Measurements from ENCODE around the gene ZDHHC11. TPM values are rescaled to one million over a fixed set of nuclear protein-coding genes. Genes with fewer than 3 reads are reported as not detected.
"Not testable (repeated sequence)": the region's sequence is repeated elsewhere in the genome, so short reads cannot be mapped to it uniquely, and the experiment has no call there.

The ZDHHC11 gene
- total RNA-seq, 1 experiment from 2014 or later: 0.12 TPM

GRCh38 chr5:761854-762710 lies 88.7 kb downstream of the ZDHHC11 start:
- DNase-seq (ENCODE audit: low read depth): peak; percentile 12

GRCh38 chr5:761059-761771 lies 89.6 kb downstream of the ZDHHC11 start:
- DNase-seq (ENCODE audit: low read depth): no peak

GRCh38 chr5:760363-761058 lies 90.3 kb downstream of the ZDHHC11 start:
- DNase-seq (ENCODE audit: low read depth): no peak

- no peak for DNase-seq (ENCODE audit: low read depth)
Observed at GRCh38 chr5:759781-760362, 90.9 kb downstream of the ZDHHC11 start.

GRCh38 chr5:759111-759751 lies 91.6 kb downstream of the ZDHHC11 start:
- DNase-seq (ENCODE audit: low read depth): no peak

- no peak for DNase-seq (ENCODE audit: low read depth)
Observed at GRCh38 chr5:758698-759053, 92.1 kb downstream of the ZDHHC11 start.

- no peak for DNase-seq (ENCODE audit: low read depth)
Observed at GRCh38 chr5:757931-758697, 92.7 kb downstream of the ZDHHC11 start.

GRCh38 chr5:757346-757930 lies 93.3 kb downstream of the ZDHHC11 start:
- DNase-seq (ENCODE audit: low read depth): no peak

GRCh38 chr5:756865-757345 lies 93.9 kb downstream of the ZDHHC11 start:
- DNase-seq (ENCODE audit: low read depth): no peak

- no peak for DNase-seq (ENCODE audit: low read depth)
Observed at GRCh38 chr5:756171-756570, 94.6 kb downstream of the ZDHHC11 start.

GRCh38 chr5:754143-754632 lies 96.6 kb downstream of the ZDHHC11 start:
- not testable (repeated sequence) for DNase-seq (ENCODE audit: low read depth)

GRCh38 chr5:753567-754142 lies 97.1 kb downstream of the ZDHHC11 start:
- DNase-seq (ENCODE audit: low read depth): not testable (repeated sequence)

- not testable (repeated sequence) for DNase-seq (ENCODE audit: low read depth)
Observed at GRCh38 chr5:752532-753115, 98.2 kb downstream of the ZDHHC11 start.

GRCh38 chr5:751992-752391 lies 98.8 kb downstream of the ZDHHC11 start:
- DNase-seq (ENCODE audit: low read depth): not testable (repeated sequence)

- DNase-seq (ENCODE audit: low read depth): no peak
Observed at GRCh38 chr5:751496-751895, 99.3 kb downstream of the ZDHHC11 start.

GRCh38 chr5:750226-750625 lies 100.6 kb downstream of the ZDHHC11 start:
- DNase-seq (ENCODE audit: low read depth): not testable (repeated sequence)

GRCh38 chr5:749101-749670 lies 101.6 kb downstream of the ZDHHC11 start:
- DNase-seq (ENCODE audit: low read depth): no peak

GRCh38 chr5:748011-748980 lies 102.5 kb downstream of the ZDHHC11 start:
- DNase-seq (ENCODE audit: low read depth): not testable (repeated sequence)

All from RPMI7951 (cell line).